Smooth muscle cell (in vitro differentiated cells): ENCODE results near the gene TCHP. TPM values are rescaled to one million over a fixed set of nuclear protein-coding genes. Genes with fewer than 3 reads are reported as not detected.

ENCODE experiments used
- DNase-seq: peaks from one replicate; lab custom pipeline; 2025; ENCODE audit not compliant: unreplicated experiment; lab: John Stamatoyannopoulos, UW
- H2AFZ ChIP-seq: fragments of 200-600 bp; sonication (generic); 2 replicates; pipeline ENCODE4 v1.6.0; 2016; ENCODE audit warnings: antibody characterized with exemption, low read depth, mild to moderate bottlenecking
- H3F3A ChIP-seq: fragments of 200-600 bp; sonication (generic); 2 replicates; pipeline ENCODE4 v1.6.0; 2017; ENCODE audit warnings: antibody characterized with exemption, low read depth
- H3K27ac ChIP-seq: fragments of 200-600 bp; sonication (generic); 2 replicates; pipeline ENCODE4 v1.5.1; 2016; ENCODE audit warnings: low read depth, mild to moderate bottlenecking
- H3K27me3 ChIP-seq: fragments of 200-600 bp; sonication (generic); 2 replicates; pipeline ENCODE4 v1.6.1; 2016; ENCODE audit warnings: low read depth, mild to moderate bottlenecking
- H3K36me3 ChIP-seq: fragments of 200-600 bp; sonication (generic); 2 replicates; pipeline ENCODE4 v1.5.1; 2016; ENCODE audit warnings: low read depth
- H3K4me1 ChIP-seq: fragments of 200-600 bp; sonication (generic); 2 replicates; pipeline ENCODE4 v1.5.1; 2016; ENCODE audit warnings: low read depth
- H3K4me2 ChIP-seq: fragments of 200-600 bp; sonication (generic); 2 replicates; pipeline ENCODE4 v1.6.0; 2016; ENCODE audit warnings: mild to moderate bottlenecking
- H3K4me3 ChIP-seq: fragments of 200-600 bp; sonication (generic); 2 replicates; pipeline ENCODE4 v1.5.1; 2016; ENCODE audit warnings: mild to moderate bottlenecking
- H3K79me2 ChIP-seq: fragments of 200-600 bp; sonication (generic); 2 replicates; pipeline ENCODE4 v1.6.0; 2016; ENCODE audit warnings: low read depth, mild to moderate bottlenecking
- H3K9ac ChIP-seq: fragments of 200-600 bp; sonication (generic); 2 replicates; pipeline ENCODE4 v1.6.0; 2016; ENCODE audit warnings: low read depth
- H3K9me3 ChIP-seq: fragments of 200-600 bp; sonication (generic); replicated peaks from 2 replicates; pipeline ENCODE4 v1.5.1; 2016; ENCODE audit warnings: low read depth
- H4K20me1 ChIP-seq: fragments of 200-600 bp; sonication (generic); 2 replicates; pipeline ENCODE4 v1.6.0; 2016; ENCODE audit warnings: low read depth
- CTCF ChIP-seq: fragments of 200-600 bp; sonication (generic); IDR thresholded peaks from 2 replicates; pipeline ENCODE4 v1.5.1; 2017; ENCODE audit warnings: borderline replicate concordance, mild to moderate bottlenecking, antibody characterized with exemption; ENCODE audit not compliant: insufficient read depth, poor library complexity, severe bottlenecking
- WGBS: methylation state at CpG from one replicate; pipeline ENCODE4 v1.1.7; 2016; ENCODE audit warnings: low lambda C conversion rate; 5-methylcytosine and 5-hydroxymethylcytosine counted together
- polyA plus RNA-seq: library from polyadenylated mRNA; unstranded; fragments of >200 nt; fragmentation: Nextera tagmentation; extraction: Ambion mirVana; gene quantifications from 2 replicates; pipeline ENCODE4 v1.2.1, GENCODE V29; 2016
- total RNA-seq: library from RNA; depleted of rRNA; stranded (reverse); fragments of >200 nt; gene quantifications from 2 replicates; pipeline ENCODE4 v1.2.3, GENCODE V29; 2014

The TCHP gene
- total and polyA plus RNA-seq, 2 experiments from 2014 or later: 4.2 to 7.7 TPM

- Histone ChIP-seq H3K4me3 (no peak overlapping the region), H3K36me3 (no peaks in the 10 kb centered on the region), H3K79me2 (no peaks in the 10 kb centered on the region), H3K4me2 (no peak overlapping the region), H3K9ac (no peak overlapping the region), H3K27ac (no peak overlapping the region), H4K20me1 (no peaks in the 10 kb centered on the region), H3K27me3 (no peaks in the 10 kb centered on the region), H2AFZ (no peak overlapping the region), H3K4me1 (no peaks in the 10 kb centered on the region), H3F3A (no peaks in the 10 kb centered on the region), H3K9me3 (no peaks in the 10 kb centered on the region)
- over 99% methylated on average over 7 of the region's 7 CpGs for WGBS
- no peak for TF ChIP-seq CTCF
- no peak for DNase-seq
Measured at GRCh38 chr12:109958374-109958773, 58.3 kb downstream of the TCHP start.

GRCh38 chr12:109959411-109960093 is 59.5 kb downstream of the TCHP start:
- no peaks in the 10 kb centered on the region for H3K79me2 ChIP-seq

DNA sequence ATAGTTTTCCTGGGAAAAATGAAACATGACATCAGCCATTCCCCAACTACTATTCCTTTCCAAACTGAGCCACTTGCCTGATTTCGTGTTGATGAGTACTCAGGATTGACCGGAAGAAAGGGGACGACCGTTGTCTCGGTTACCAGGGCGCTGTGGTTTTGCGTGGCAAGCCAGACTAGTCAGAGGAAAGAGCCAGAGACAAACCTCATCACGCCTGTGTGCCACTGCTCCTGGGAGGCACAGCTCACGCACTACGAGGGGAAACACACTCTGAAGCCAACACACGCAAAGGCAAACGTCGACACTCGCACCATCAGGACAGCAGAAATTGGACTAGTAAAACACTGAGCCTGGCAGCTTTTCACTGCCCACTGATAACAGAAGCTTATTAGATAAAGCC is 61.1 kb downstream of the TCHP start:
- H3K27ac ChIP-seq: no peak overlapping the region
- H3K9me3 ChIP-seq: no peaks in the 10 kb centered on the region
- no peaks in the 10 kb centered on the region for H3K79me2 ChIP-seq
- no peak overlapping the region for H3K4me2 ChIP-seq
- H3F3A ChIP-seq: no peaks in the 10 kb centered on the region
- no peak for DNase-seq
- TF ChIP-seq CTCF: no peak
- H3K9ac ChIP-seq: no peak overlapping the region
- H3K27me3 ChIP-seq: no peaks in the 10 kb centered on the region
- no peaks in the 10 kb centered on the region for H3K4me1 ChIP-seq
- H4K20me1 ChIP-seq: no peaks in the 10 kb centered on the region
- no peaks in the 10 kb centered on the region for H3K36me3 ChIP-seq
- WGBS: 92% methylated on average over 14 of the region's 14 CpGs
- no peak overlapping the region for H2AFZ ChIP-seq
- no peak overlapping the region for H3K4me3 ChIP-seq

More at GRCh38 chr12:109959411-109960093, 59.5 kb downstream of the TCHP start:
- no peak for DNase-seq
- no peak overlapping the region for H3K4me2 ChIP-seq
- H3K27me3 ChIP-seq: no peaks in the 10 kb centered on the region
- H3K4me1 ChIP-seq: no peaks in the 10 kb centered on the region
- TF ChIP-seq CTCF: no peak
- 97% methylated on average over 8 of the region's 8 CpGs for WGBS
- no peaks in the 10 kb centered on the region for H4K20me1 ChIP-seq
- no peaks in the 10 kb centered on the region for H3F3A ChIP-seq
- no peak overlapping the region for H3K9ac ChIP-seq
- no peak overlapping the region for H3K27ac ChIP-seq
- H3K9me3 ChIP-seq: no peaks in the 10 kb centered on the region
- no peak overlapping the region for H2AFZ ChIP-seq
- H3K36me3 ChIP-seq: no peaks in the 10 kb centered on the region
- no peak overlapping the region for H3K4me3 ChIP-seq

DNA sequence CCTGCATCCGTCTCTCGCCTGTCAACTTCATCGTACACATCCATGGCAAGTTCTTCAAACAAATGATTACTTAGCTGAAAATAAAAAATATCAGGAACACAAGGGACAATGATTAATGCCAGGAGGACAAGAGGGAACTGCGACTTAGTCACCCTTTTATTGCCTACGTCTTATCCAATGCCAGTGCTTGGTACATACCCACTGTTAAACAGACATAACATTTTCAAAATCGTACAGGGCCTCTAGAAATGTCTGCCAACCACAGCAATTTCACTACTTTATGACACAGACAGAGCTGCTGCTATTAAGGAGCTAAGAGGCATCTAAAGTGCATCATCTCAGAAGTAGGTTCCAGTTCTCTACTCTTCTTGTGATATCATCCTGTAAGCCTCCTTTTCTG is 61.5 kb downstream of the TCHP start:
- Histone ChIP-seq H3K27ac (no peak overlapping the region), H4K20me1 (no peaks in the 10 kb centered on the region), H3K36me3 (no peaks in the 10 kb centered on the region), H3K4me3 (no peak overlapping the region), H2AFZ (no peak overlapping the region), H3K9ac (no peak overlapping the region), H3K79me2 (no peaks in the 10 kb centered on the region), H3K27me3 (no peaks in the 10 kb centered on the region), H3K4me2 (no peak overlapping the region), H3K9me3 (no peaks in the 10 kb centered on the region), H3F3A (no peaks in the 10 kb centered on the region), H3K4me1 (no peaks in the 10 kb centered on the region)
- WGBS: 89% methylated on average over 6 of the region's 6 CpGs
- no peak for TF ChIP-seq CTCF
- DNase-seq: no peak
